BLaER1 (cell line): Measurements from ENCODE around the gene YPEL3.

Experiments
- H3K27ac ChIP-seq: shearing (Covaris generic); formaldehyde crosslinking; 2 replicates; pipeline ENCODE4 v1.8.1; 2022
- H3K27me3 ChIP-seq: shearing (Covaris generic); formaldehyde crosslinking; 2 replicates; pipeline ENCODE4 v1.8.1; 2022
- H3K36me3 ChIP-seq: shearing (Covaris generic); formaldehyde crosslinking; 2 replicates; pipeline ENCODE4 v1.8.1; 2022
- H3K4me1 ChIP-seq: shearing (Covaris generic); formaldehyde crosslinking; 2 replicates; pipeline ENCODE4 v1.8.1; 2022
- H3K4me2 ChIP-seq: shearing (Covaris generic); formaldehyde crosslinking; 2 replicates; pipeline ENCODE4 v1.8.1; 2022
- H3K4me3 ChIP-seq: shearing (Covaris generic); formaldehyde crosslinking; 2 replicates; pipeline ENCODE4 v1.8.1; 2022
- H3K9ac ChIP-seq: shearing (Covaris generic); formaldehyde crosslinking; 2 replicates; pipeline ENCODE4 v1.8.1; 2022
- H3K9me3 ChIP-seq: shearing (Covaris generic); formaldehyde crosslinking; 2 replicates; pipeline ENCODE4 v1.8.1; 2022
- H4K20me1 ChIP-seq: shearing (Covaris generic); formaldehyde crosslinking; 2 replicates; pipeline ENCODE4 v1.8.1; 2022
- Cebpa-rat ChIP-seq: shearing (Covaris generic); IDR thresholded peaks from 2 replicates; pipeline ENCODE4 v1.8.1; 2022

Gene YPEL3

GRCh38 chr16:30091474-30092372, 4.3 kb downstream of the YPEL3 start, which contains the start of gene TBX6:
Gene TBX6 (minus strand): TSS chr16:30091924. CDS start chr16:30091193, 731 bp downstream.
- H3K27me3 ChIP-seq, result no peaks in the 10 kb centered on the region
- peaks cover 9% of the 10 kb centered on the region for H4K20me1 ChIP-seq
- H3K4me2 ChIP-seq, result peak within 1 kb of the TSS; percentile 96
- TF ChIP-seq Cebpa-rat, result no peak
- H3K4me1 ChIP-seq, result peaks cover 73% of the 10 kb centered on the region
- peak within 1 kb of the TSS; percentile 70 for H3K4me3 ChIP-seq
- H3K9me3 ChIP-seq, result peaks cover 4% of the 10 kb centered on the region
- H3K27ac ChIP-seq, result peak within 1 kb of the TSS; percentile 84
- H3K36me3 ChIP-seq, result peaks cover 19% of the 10 kb centered on the region
- peak within 1 kb of the TSS; percentile 81 for H3K9ac ChIP-seq

- H3K27ac ChIP-seq, result peak overlapping the region; percentile 84
- H3K4me2 ChIP-seq, result peak overlapping the region; percentile 96
- peaks cover 26% of the 10 kb centered on the region for H3K36me3 ChIP-seq
- no peaks in the 10 kb centered on the region for H3K27me3 ChIP-seq
- no peak for TF ChIP-seq Cebpa-rat
- peaks cover 76% of the 10 kb centered on the region for H3K4me1 ChIP-seq
- H3K4me3 ChIP-seq, result peak overlapping the region; percentile 70
- peaks cover 9% of the 10 kb centered on the region for H4K20me1 ChIP-seq
- H3K9me3 ChIP-seq, result no peaks in the 10 kb centered on the region
- peak overlapping the region; percentile 81 for H3K9ac ChIP-seq
Observed at GRCh38 chr16:30090610-30091331, 5.2 kb downstream of the YPEL3 start.

GRCh38 chr16:30088832-30089624, 7.0 kb downstream of the YPEL3 start:
- Histone ChIP-seq H3K27ac (0 out of 2 replicates have a peak overlapping the region, but pooled peaks have one; percentile 84), H3K9ac (peak overlapping the region; percentile 2; the same call in 1 of the 2 replicates), H3K36me3 (peaks cover 36% of the 10 kb centered on the region), H3K9me3 (no peaks in the 10 kb centered on the region), H3K4me2 (peak overlapping the region; percentile 96), H3K4me1 (peaks cover 60% of the 10 kb centered on the region), H3K27me3 (no peaks in the 10 kb centered on the region), H4K20me1 (no peaks in the 10 kb centered on the region; the same call in 1 of the 2 replicates), H3K4me3 (no peak overlapping the region)
- no peak for TF ChIP-seq Cebpa-rat

- H3K36me3 ChIP-seq, result peaks cover 40% of the 10 kb centered on the region
- peak overlapping the region; percentile 2; the same call in 1 of the 2 replicates for H3K9ac ChIP-seq
- no peaks in the 10 kb centered on the region for H3K27me3 ChIP-seq
- no peaks in the 10 kb centered on the region for H3K9me3 ChIP-seq
- peaks cover 5% of the 10 kb centered on the region for H4K20me1 ChIP-seq
- no peak overlapping the region for H3K4me2 ChIP-seq
- H3K4me1 ChIP-seq, result peaks cover 53% of the 10 kb centered on the region
- no peak overlapping the region for H3K27ac ChIP-seq
- TF ChIP-seq Cebpa-rat, result no peak
- no peak overlapping the region for H3K4me3 ChIP-seq
Observed at GRCh38 chr16:30088237-30088831, 7.7 kb downstream of the YPEL3 start.

- H3K4me3 ChIP-seq, result no peak overlapping the region
- H4K20me1 ChIP-seq, result peaks cover 15% of the 10 kb centered on the region
- no peaks in the 10 kb centered on the region for H3K9me3 ChIP-seq
- H3K9ac ChIP-seq, result no peak overlapping the region
- no peak overlapping the region for H3K27ac ChIP-seq
- H3K36me3 ChIP-seq, result peaks cover 50% of the 10 kb centered on the region
- no peak overlapping the region for H3K4me2 ChIP-seq
- H3K4me1 ChIP-seq, result peaks cover 44% of the 10 kb centered on the region
- no peaks in the 10 kb centered on the region for H3K27me3 ChIP-seq
- TF ChIP-seq Cebpa-rat, result no peak
Observed at GRCh38 chr16:30087181-30087898, 8.7 kb downstream of the YPEL3 start.

GRCh38 chr16:30086291-30087140, 9.5 kb downstream of the YPEL3 start:
- H3K27me3 ChIP-seq, result no peaks in the 10 kb centered on the region
- H3K4me1 ChIP-seq, result peaks cover 40% of the 10 kb centered on the region
- H4K20me1 ChIP-seq, result peaks cover 19% of the 10 kb centered on the region
- H3K9me3 ChIP-seq, result no peaks in the 10 kb centered on the region
- H3K27ac ChIP-seq, result peak overlapping the region; percentile 53; the same call in 1 of the 2 replicates
- H3K4me3 ChIP-seq, result no peak overlapping the region
- peak overlapping the region; percentile 57 for H3K4me2 ChIP-seq
- H3K36me3 ChIP-seq, result peaks cover 56% of the 10 kb centered on the region
- H3K9ac ChIP-seq, result 0 out of 2 replicates have a peak overlapping the region, but pooled peaks have one; percentile 41
- no peak for TF ChIP-seq Cebpa-rat

- peak overlapping the region; percentile 4; the same call in 1 of the 2 replicates for H3K27ac ChIP-seq
- peak overlapping the region; percentile 32 for H3K9ac ChIP-seq
- H3K4me3 ChIP-seq, result no peak overlapping the region
- H3K4me2 ChIP-seq, result no peak overlapping the region
- H3K9me3 ChIP-seq, result no peaks in the 10 kb centered on the region
- H3K27me3 ChIP-seq, result no peaks in the 10 kb centered on the region
- H4K20me1 ChIP-seq, result peaks cover 25% of the 10 kb centered on the region
- H3K36me3 ChIP-seq, result peaks cover 63% of the 10 kb centered on the region
- no peak for TF ChIP-seq Cebpa-rat
- H3K4me1 ChIP-seq, result peaks cover 33% of the 10 kb centered on the region
Observed at GRCh38 chr16:30085820-30086219, 10.2 kb downstream of the YPEL3 start.

GRCh38 chr16:30085247-30085646, 10.8 kb downstream of the YPEL3 start:
- Histone ChIP-seq H3K9me3 (no peaks in the 10 kb centered on the region), H3K4me3 (no peak overlapping the region), H3K27ac (peak overlapping the region; percentile 4; the same call in 1 of the 2 replicates), H4K20me1 (peaks cover 30% of the 10 kb centered on the region), H3K27me3 (no peaks in the 10 kb centered on the region), H3K4me2 (no peak overlapping the region), H3K4me1 (peaks cover 28% of the 10 kb centered on the region), H3K9ac (peak overlapping the region; percentile 32), H3K36me3 (peaks cover 69% of the 10 kb centered on the region)
- no peak for TF ChIP-seq Cebpa-rat
